ENCODE data around the gene SUPT4H1. TPM values are rescaled to one million over a fixed set of nuclear protein-coding genes. Genes with fewer than 3 reads are reported as not detected.

The SUPT4H1 gene
- total RNA-seq, 2 experiments from 2014 or later = 136 to 139 TPM

DNA sequence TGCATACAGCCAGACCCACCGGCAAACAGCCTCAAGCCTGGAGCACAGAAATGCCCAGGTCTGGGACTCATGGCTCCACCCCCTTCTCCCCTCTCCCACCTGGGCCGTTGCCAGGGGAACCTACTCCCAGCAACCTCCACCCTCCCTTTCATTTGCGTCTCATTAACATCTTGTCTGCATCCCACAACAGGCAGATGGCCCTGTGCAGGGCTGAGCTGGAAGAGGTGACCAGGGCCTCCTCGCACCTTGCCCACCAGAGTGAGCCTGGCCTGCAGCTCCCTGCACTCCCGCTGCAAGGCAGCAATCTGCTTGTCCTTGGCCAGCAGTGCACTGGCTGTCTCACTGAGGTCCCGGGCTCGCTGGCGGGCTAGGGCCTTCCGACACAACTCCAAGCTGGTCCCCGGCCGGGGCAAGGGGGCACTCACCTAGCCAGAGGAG is 26.7 kb downstream of the SUPT4H1 start:
- H3K27me3 Mint-ChIP-seq = peaks cover 27% of the 10 kb centered on the region
- no peak for DNase-seq
- H3K4me3 Mint-ChIP-seq = peak overlapping the region; percentile 35
- peak overlapping the region; percentile 7 for H3K27ac Mint-ChIP-seq
- H3K9me3 Mint-ChIP-seq = peaks cover under 1% of the 10 kb centered on the region
- H3K36me3 Mint-ChIP-seq = peaks cover 20% of the 10 kb centered on the region
- H3K4me1 Mint-ChIP-seq = peaks cover 40% of the 10 kb centered on the region

DNA sequence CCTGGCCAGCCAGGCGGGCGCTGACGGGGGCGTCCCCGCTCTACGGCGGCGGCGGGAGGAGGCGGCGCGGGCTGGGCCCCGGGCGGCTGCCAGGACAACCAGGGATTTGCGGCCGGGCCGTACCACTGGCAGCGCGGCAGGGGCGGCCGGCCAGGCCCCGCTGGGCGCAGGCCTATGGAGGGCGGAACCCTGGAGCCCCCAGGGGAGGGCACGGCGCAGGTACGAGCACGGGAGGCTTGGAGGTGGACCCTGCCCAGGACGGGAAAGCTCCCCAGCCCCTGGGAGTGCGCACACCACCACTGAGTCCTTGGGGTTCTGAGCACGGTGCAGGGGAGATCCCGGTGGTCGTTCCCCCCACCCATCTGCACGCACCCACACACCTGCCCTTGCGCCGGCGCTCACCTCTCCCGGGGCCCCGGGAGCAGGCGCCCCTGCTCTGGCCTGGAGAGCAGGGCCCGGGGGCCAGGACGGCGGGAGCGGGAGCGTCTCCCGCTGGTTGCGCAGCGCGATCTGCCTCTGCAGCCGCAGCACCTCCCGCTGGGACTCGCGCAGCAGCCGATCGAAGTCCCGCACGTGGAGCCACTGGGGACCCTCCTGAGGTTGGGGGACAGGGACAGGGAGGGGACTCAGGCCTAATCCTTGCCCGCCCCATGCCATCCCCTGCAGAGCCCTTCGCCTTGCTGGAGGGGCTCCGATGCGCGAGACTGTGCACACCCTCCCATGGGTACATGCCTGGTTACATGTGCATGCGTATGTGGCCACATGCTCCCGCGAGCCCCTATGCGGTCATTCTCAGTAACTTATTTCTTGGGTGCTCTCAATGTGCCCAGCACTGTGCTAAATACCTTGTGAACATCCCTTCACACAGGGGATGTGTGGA is 27.4 kb downstream of the SUPT4H1 start:
- Mint-ChIP-seq H3K4me3 (peak overlapping the region; percentile 35), H3K36me3 (peaks cover 15% of the 10 kb centered on the region), H3K27ac (no peak overlapping the region), H3K27me3 (peaks cover 22% of the 10 kb centered on the region), H3K9me3 (no peaks in the 10 kb centered on the region), H3K4me1 (peaks cover 35% of the 10 kb centered on the region)
- peak; percentile 32 for DNase-seq

DNA sequence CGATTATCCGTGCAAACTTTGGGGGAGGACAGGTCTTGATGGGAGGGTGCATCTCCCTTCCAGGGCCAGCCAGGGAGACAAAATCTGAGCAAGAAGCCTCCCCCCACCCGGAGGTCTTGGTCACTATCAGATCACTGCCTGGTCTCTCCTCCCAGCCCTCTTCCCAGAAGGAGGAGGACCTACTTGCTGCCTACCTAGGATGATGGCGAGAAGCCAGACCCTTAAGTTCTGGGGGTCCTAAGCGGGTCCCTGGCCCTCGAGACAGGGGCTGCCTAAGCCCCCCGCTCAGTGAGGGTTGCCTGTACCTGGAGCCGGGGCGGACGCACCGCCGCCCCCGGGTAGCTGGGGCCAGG is 28.0 kb downstream of the SUPT4H1 start:
- Mint-ChIP-seq H3K36me3 (peaks cover 11% of the 10 kb centered on the region), H3K4me1 (peaks cover 29% of the 10 kb centered on the region), H3K27ac (no peak overlapping the region), H3K27me3 (peaks cover 16% of the 10 kb centered on the region), H3K9me3 (no peaks in the 10 kb centered on the region), H3K4me3 (no peak overlapping the region)
- DNase-seq = no peak

DNA sequence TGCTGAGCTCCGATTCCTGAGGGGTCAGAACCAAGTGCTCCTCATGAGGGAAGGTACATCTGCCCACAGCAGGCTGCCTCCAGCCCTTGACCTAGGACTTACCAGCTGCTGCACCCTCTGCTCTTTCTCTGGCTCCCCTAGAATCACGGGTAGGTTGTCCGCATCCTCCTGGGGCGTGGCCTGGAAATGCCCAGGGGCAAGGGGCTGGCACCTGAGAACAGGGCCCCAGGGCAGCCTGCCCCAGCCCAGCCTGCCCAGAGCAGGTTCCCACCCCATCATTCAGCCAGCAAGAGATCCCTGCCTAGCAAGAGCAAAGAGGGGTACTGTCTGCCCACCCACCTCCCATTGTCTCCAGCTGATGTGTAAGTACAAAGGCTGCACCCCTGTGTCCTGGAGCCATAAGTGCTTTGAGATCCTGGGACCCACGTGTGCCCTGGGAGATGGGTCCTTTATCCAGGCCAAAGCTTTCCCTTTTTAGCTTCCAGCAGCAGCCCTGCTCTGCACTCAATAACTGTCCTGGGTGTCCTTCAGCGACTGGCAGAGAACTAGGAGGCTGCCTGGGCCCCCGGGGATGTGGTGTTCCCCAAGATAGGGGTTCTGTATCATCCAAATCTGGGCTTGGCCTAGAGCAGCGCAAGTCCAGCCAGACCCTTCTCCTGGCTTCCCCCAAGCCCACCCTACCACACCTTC is 28.5 kb downstream of the SUPT4H1 start:
- Mint-ChIP-seq H3K4me1 (peaks cover 25% of the 10 kb centered on the region), H3K27me3 (peaks cover 11% of the 10 kb centered on the region), H3K27ac (no peak overlapping the region), H3K36me3 (peaks cover 7% of the 10 kb centered on the region), H3K4me3 (no peak overlapping the region), H3K9me3 (no peaks in the 10 kb centered on the region)
- no peak for DNase-seq

DNA sequence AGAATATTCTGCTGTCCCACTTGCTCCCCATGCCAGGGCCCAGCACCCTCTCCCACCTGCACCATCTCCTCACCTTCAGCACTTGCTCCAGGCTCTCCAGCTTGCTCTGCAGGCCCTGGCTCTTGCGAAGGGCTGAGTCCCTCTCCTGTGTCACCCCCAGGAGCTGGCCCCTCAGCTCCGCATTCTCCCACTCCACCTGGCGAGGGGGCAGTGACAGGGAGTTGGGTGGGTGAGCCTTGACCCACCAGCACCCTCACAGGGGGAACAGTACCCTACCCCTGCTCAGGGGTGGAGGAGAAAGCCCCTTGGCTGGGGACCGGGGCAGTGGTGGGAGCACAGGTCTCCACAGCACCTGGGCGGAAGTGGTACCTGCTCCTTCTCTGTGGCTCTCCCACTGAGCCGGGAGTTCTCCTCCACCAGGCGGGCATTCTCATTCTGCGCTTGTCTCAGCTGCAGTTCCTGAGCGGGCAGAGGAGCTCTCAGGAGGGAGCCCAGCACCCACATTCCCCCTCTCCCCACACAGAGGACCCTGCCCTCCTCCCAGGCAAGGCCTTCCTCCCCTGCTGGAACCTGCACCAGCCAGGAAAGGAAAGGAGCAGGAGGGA is 29.3 kb downstream of the SUPT4H1 start:
- peaks cover 24% of the 10 kb centered on the region for H3K4me1 Mint-ChIP-seq
- peaks cover 3% of the 10 kb centered on the region for H3K36me3 Mint-ChIP-seq
- peaks cover 4% of the 10 kb centered on the region for H3K27me3 Mint-ChIP-seq
- H3K9me3 Mint-ChIP-seq = no peaks in the 10 kb centered on the region
- no peak for DNase-seq
- H3K27ac Mint-ChIP-seq = no peak overlapping the region
- no peak overlapping the region for H3K4me3 Mint-ChIP-seq

- peaks cover 3% of the 10 kb centered on the region for H3K36me3 Mint-ChIP-seq
- peaks cover 4% of the 10 kb centered on the region for H3K27me3 Mint-ChIP-seq
- no peak overlapping the region for H3K27ac Mint-ChIP-seq
- peaks cover 26% of the 10 kb centered on the region for H3K4me1 Mint-ChIP-seq
- H3K4me3 Mint-ChIP-seq = no peak overlapping the region
- no peak for DNase-seq
- no peaks in the 10 kb centered on the region for H3K9me3 Mint-ChIP-seq
These were observed 30.2 kb downstream of the SUPT4H1 start for GRCh38 chr17:58321571-58322525.

- H3K27ac Mint-ChIP-seq = no peak overlapping the region
- peaks cover 3% of the 10 kb centered on the region for H3K36me3 Mint-ChIP-seq
- no peak overlapping the region for H3K4me3 Mint-ChIP-seq
- no peaks in the 10 kb centered on the region for H3K9me3 Mint-ChIP-seq
- H3K27me3 Mint-ChIP-seq = no peaks in the 10 kb centered on the region
- H3K4me1 Mint-ChIP-seq = peaks cover 19% of the 10 kb centered on the region
- DNase-seq = no peak
These were observed 31.3 kb downstream of the SUPT4H1 start for GRCh38 chr17:58320570-58321323.

GRCh38 chr17:58320163-58320558 is 31.8 kb downstream of the SUPT4H1 start:
- no peaks in the 10 kb centered on the region for H3K9me3 Mint-ChIP-seq
- peaks cover 15% of the 10 kb centered on the region for H3K4me1 Mint-ChIP-seq
- no peaks in the 10 kb centered on the region for H3K27me3 Mint-ChIP-seq
- H3K36me3 Mint-ChIP-seq = peaks cover 3% of the 10 kb centered on the region
- no peak for DNase-seq
- no peak overlapping the region for H3K4me3 Mint-ChIP-seq
- H3K27ac Mint-ChIP-seq = no peak overlapping the region

DNA sequence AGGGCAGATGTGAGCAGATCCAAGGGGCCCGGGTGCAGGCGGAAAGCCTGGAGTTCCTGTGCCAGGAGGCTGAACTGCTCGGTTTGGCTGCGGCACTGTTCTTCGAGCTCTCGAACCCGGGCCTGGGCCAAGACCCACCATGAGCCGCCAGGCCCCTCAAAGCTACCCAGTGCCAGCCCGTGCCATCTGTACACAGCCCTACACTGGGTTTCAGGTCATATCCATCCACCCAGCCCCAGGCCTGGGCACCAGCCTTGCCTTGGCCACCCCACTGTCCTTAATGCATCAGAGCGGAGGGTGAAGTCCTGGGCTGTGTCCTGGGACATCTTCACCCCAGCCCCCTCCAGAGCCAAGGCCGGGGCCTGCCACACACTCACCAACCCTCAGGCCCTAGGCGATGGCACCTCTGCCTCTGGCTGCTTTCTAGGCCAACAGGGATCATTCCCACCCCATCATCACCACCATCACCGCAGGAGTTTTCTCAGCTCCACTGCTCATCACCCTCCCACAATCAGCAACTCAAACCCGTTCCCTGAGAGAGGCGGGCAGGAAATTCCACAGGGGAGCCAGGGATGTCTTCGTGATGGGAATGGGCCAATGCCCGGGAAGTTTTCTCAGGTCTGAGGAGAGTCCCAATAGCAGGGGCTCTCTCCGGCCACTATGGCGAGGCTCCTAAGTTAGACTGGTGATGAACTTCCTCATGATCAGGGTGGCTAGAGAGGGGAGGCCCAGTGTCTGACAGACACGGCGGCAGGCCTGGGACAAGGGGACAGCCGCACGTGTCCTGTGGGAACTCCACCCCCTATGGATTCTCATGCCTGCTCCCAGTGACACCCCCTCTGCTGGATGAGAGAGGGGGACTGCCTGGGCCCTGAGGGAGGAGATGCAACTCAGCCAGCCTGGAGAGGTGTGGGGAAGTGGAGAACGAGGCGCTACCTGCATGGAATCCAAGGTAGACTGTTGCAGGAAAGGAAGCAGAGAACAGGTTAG is 32.5 kb downstream of the SUPT4H1 start:
- Mint-ChIP-seq H3K4me3 (no peak overlapping the region), H3K4me1 (peaks cover 14% of the 10 kb centered on the region), H3K27ac (no peak overlapping the region), H3K27me3 (no peaks in the 10 kb centered on the region), H3K9me3 (no peaks in the 10 kb centered on the region), H3K36me3 (peaks cover 3% of the 10 kb centered on the region)
- DNase-seq = no peak

DNA sequence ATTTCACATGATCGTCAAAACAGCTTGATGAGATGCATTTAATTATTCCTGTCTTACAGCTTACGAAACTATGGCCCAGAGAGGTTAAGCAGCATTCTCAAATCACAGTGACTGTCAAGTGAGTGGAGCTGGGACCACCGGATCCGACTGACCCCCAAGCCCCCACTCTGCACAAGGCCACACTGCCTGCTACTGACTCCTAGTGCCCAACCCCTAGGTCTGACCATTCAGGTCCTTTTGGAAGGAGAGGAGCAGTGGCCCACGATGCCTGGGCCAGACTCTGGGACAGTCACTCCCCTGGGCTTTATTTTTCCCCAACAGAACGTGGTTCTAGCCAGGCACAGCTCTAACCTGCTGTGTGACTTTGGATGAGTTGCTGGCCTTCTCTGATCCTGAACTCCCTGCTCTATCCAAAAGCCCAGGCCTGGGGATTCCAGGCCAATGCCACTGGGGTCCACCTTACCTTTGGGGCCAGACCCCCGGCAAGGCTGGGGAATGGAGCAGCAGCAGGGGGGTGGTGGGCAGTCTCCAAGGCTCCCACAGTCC is 33.3 kb downstream of the SUPT4H1 start:
- H3K27ac Mint-ChIP-seq = no peak overlapping the region
- no peaks in the 10 kb centered on the region for H3K27me3 Mint-ChIP-seq
- no peak for DNase-seq
- H3K9me3 Mint-ChIP-seq = no peaks in the 10 kb centered on the region
- H3K36me3 Mint-ChIP-seq = peaks cover 3% of the 10 kb centered on the region
- no peak overlapping the region for H3K4me3 Mint-ChIP-seq
- H3K4me1 Mint-ChIP-seq = peaks cover 14% of the 10 kb centered on the region

DNA sequence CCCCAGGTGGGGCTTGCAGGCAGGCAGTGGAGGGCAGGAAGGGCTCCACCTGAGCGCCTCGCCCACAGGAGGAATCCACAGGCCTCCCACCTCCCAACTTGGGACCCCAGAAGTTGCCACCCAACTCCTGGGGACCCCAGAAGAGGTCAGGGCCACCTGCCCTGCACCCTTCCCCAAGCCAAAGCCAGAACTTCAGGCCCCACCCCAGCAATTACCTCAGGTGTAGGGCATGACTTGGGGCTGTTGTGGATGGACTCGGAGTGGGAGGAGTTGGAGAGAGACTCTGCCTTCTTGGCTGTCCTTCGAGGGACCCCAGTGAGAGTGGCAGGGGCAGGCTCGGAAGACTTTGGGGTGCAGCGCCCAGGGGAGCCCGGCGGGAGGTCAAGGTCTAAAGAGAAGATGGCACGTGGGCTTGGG is 33.9 kb downstream of the SUPT4H1 start:
- peak overlapping the region; percentile 84 for H3K27ac Mint-ChIP-seq
- no peak for DNase-seq
- H3K36me3 Mint-ChIP-seq = no peaks in the 10 kb centered on the region
- H3K4me1 Mint-ChIP-seq = peaks cover 14% of the 10 kb centered on the region
- no peaks in the 10 kb centered on the region for H3K27me3 Mint-ChIP-seq
- H3K9me3 Mint-ChIP-seq = no peaks in the 10 kb centered on the region
- H3K4me3 Mint-ChIP-seq = no peak overlapping the region

DNA sequence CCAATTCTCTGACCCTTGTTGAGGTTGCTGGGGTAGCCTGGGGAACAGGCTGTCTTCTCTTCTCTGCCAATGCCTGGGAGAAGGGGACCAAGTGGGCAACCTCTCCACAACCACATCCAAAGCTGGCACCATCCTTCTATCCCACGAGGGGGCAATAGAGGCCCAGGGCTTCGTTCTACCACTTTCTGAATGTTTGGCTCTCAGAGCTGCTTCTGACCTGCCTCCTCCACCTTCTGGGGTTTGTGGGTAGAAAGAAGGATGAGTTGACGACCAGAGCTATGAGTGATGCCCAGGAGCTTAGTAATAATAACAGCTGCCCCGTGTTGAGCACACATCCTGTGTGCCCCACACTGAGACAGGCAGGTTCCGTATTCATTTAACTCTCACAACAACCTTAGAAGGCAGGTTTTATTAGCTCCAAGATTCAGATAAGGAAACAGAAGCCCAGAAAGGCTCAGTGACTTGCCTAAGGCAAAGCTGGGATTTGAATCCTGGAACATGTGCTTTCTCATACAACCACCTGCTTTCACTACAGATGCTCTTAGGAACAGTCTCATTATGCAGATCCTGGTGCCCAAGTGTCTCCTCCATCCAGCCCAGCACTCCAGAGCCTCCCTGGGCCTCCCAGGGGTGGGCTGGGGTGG is 34.5 kb downstream of the SUPT4H1 start:
- Mint-ChIP-seq H3K27ac (peak overlapping the region; percentile 84), H3K36me3 (no peaks in the 10 kb centered on the region), H3K4me3 (peak overlapping the region; percentile 12), H3K4me1 (peaks cover 14% of the 10 kb centered on the region), H3K27me3 (no peaks in the 10 kb centered on the region), H3K9me3 (no peaks in the 10 kb centered on the region)
- DNase-seq = peak; percentile 75

Measured in activated naive CD8-positive, alpha-beta T cell treated with anti-CD3 and anti-CD28 coated beads for 36 hours (primary cell).